ENCODE results near the gene RFX6. TPM values are rescaled to one million over a fixed set of nuclear protein-coding genes. Genes with fewer than 3 reads are reported as not detected.

Gene RFX6
- total and polyA plus RNA-seq, 2 experiments from 2014 or later: not detected

DNA sequence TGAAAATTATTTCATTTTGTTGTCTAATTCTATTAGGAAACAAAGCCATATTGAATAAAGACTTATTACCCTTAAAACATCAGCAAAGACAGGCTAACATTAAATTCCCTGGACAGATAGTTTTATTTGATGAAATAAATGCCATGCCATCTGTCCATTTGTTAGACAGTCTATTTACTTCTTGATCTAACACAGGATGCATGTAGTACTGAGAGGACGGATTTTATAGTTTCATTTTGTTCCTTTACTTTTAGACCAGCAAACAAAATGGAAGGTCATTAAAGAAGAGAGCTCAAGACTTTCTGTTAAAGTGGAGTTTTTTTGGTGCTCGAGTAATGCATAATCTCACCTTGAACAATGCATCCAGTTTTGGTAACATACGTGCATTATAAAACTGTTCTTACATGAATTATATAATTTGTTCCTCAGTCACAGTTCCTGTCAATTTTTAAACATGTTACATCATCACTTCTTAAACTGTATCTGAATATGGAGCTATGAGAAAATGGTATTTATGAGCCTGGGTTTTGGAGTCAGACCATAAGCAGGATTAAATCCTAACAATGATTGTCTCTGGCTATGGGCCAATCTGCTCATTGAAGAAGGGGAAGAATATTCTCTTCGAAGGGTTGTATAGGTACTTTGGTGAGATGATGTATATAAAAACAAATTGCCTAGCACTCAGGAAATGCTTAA is 46.0 kb downstream of the RFX6 start:
- WGBS, 2 experiments (ENCODE audit: low coverage in 1 of 2, low lambda C conversion rate in 2 of 2, missing lambda C conversion rate in 2 of 2): 48 to 66% methylated on average over 4 of the region's 4 CpGs
- H3K9me2 ChIP-seq (ENCODE audit: insufficient read depth): no peaks in the 10 kb centered on the region
- H2AFZ ChIP-seq: no peak overlapping the region
- no peak overlapping the region for H3K4me3 ChIP-seq
- no peak overlapping the region for H3K4me2 ChIP-seq (ENCODE audit: unreplicated experiment)
- H3K79me2 ChIP-seq (ENCODE audit: insufficient read depth): no peaks in the 10 kb centered on the region
- H4K20me1 ChIP-seq (ENCODE audit: insufficient read depth): no peaks in the 10 kb centered on the region
- no peaks in the 10 kb centered on the region for H3K4me1 ChIP-seq (ENCODE audit: insufficient read depth)
- no peaks in the 10 kb centered on the region for H3K36me3 ChIP-seq (ENCODE audit: low read depth)
- no peak for DNase-seq
- no peaks in the 10 kb centered on the region for H3K9me3 ChIP-seq (ENCODE audit: low read depth)
- H3K27ac ChIP-seq: no peak overlapping the region
- H3K27me3 ChIP-seq (replicated peaks; ENCODE audit: insufficient read depth): no peaks in the 10 kb centered on the region; the same call in 1 of the 2 replicates
- no peaks in the 10 kb centered on the region for H3F3A ChIP-seq (ENCODE audit: insufficient read depth)
- TF ChIP-seq EZH2 (IDR thresholded peaks at IDR 0.05; ENCODE audit: insufficient read depth, poor library complexity, severe bottlenecking) (no peak), EZH2phosphoT487 (IDR thresholded peaks at IDR 0.05; ENCODE audit: insufficient read depth, low read depth) (no peak)
- in situ Hi-C loops (cut with MboI): no loop called here
- no peak overlapping the region for H3K9ac ChIP-seq

DNA sequence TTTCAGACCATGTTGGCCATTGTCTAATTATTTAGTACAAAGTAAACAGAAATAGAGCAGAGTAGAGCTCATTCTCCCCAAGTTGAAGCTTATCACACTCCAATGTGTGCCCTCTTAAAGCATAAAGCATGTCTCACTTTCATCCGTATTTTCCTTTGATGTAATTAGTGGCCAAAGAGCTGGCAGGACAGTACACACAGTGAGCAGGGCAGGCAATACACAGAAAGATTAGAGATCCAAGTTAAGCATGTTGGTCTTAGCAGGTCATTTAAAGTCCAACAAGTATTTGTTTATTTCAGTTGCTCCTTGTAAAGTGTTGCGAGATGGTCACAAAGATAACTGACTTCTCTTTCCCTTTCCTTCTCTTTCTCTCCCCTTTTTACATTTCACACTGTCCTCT is 47.2 kb downstream of the RFX6 start:
- no peaks in the 10 kb centered on the region for H3K4me1 ChIP-seq (ENCODE audit: insufficient read depth)
- 47 to 48% methylated on average over 2 of the region's 2 CpGs for WGBS, 2 experiments (ENCODE audit: low coverage in 1 of 2, low lambda C conversion rate in 2 of 2, missing lambda C conversion rate in 2 of 2)
- H3K27me3 ChIP-seq (replicated peaks; ENCODE audit: insufficient read depth): no peaks in the 10 kb centered on the region; the same call in 1 of the 2 replicates
- TF ChIP-seq EZH2 (IDR thresholded peaks at IDR 0.05; ENCODE audit: insufficient read depth, poor library complexity, severe bottlenecking): no peak
- TF ChIP-seq EZH2phosphoT487 (IDR thresholded peaks at IDR 0.05; ENCODE audit: insufficient read depth, low read depth): no peak
- DNase-seq: no peak
- no peaks in the 10 kb centered on the region for H4K20me1 ChIP-seq (ENCODE audit: insufficient read depth)
- no peak overlapping the region for H2AFZ ChIP-seq
- H3K4me3 ChIP-seq: no peak overlapping the region
- H3K9me3 ChIP-seq (ENCODE audit: low read depth): no peaks in the 10 kb centered on the region
- no peaks in the 10 kb centered on the region for H3F3A ChIP-seq (ENCODE audit: insufficient read depth)
- H3K79me2 ChIP-seq (ENCODE audit: insufficient read depth): no peaks in the 10 kb centered on the region
- H3K4me2 ChIP-seq (ENCODE audit: unreplicated experiment): no peak overlapping the region
- no peaks in the 10 kb centered on the region for H3K36me3 ChIP-seq (ENCODE audit: low read depth)
- in situ Hi-C loops (cut with MboI): no loop called here
- no peak overlapping the region for H3K27ac ChIP-seq
- H3K9me2 ChIP-seq (ENCODE audit: insufficient read depth): no peaks in the 10 kb centered on the region
- H3K9ac ChIP-seq: no peak overlapping the region

DNA sequence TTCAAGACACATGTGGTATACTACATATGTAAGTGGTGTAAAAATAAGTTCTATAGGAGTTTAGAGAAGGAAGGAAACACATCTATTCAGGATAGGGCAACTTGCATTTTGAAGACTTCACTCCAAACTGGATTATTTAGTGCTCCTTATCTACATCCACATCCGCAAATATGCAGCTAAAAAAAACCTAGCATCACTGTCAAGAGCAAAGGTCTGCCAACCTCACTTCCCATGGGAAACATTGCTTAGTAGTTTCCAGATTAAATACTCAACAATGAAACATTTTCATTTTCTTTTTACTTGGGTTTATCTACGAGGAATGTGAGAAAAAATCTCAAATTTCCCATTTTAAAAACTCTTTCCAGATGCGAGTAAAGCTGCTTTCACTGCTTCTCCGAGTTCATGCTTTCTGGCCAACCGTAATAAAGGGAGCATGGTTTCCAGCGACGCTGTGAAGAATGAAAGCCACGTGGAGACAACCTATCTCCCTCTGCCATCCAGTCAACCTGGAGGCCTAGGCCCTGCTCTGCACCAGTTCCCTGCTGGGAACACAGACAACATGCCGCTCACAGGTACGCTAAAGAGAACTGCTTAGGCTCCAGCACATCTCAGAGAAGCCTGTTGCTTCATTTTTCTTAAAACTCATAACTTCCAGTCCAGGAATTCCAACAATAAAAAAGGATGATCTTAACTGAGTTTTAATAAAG is 48.2 kb downstream of the RFX6 start:
- TF ChIP-seq EZH2phosphoT487 (IDR thresholded peaks at IDR 0.05; ENCODE audit: insufficient read depth, low read depth) (no peak), EZH2 (IDR thresholded peaks at IDR 0.05; ENCODE audit: insufficient read depth, poor library complexity, severe bottlenecking) (no peak)
- in situ Hi-C loops (cut with MboI): no loop called here
- H3K27me3 ChIP-seq (replicated peaks; ENCODE audit: insufficient read depth): no peaks in the 10 kb centered on the region; the same call in 1 of the 2 replicates

DNA sequence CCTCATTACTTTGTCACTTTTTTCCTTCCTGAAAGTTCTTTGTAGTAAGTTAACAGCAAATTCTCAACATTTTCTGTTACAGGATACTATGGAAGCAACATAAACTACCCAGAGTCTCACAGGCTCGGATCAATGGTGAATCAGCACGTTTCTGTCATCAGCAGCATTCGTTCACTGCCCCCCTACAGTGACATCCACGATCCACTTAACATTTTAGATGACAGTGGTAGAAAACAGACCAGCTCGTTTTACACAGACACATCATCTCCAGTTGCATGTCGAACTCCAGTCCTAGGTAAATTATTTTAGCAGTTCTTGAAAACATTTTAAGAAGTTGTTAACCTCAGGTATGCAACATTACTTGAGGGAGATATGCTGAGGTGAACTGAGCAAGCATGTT is 51.6 kb downstream of the RFX6 start:
- Histone ChIP-seq H3K9me3 (ENCODE audit: low read depth) (no peaks in the 10 kb centered on the region), H3K27ac (no peak overlapping the region), H4K20me1 (ENCODE audit: insufficient read depth) (no peaks in the 10 kb centered on the region), H3K79me2 (ENCODE audit: insufficient read depth) (no peaks in the 10 kb centered on the region), H3K4me3 (no peak overlapping the region), H3K4me1 (ENCODE audit: insufficient read depth) (no peaks in the 10 kb centered on the region), H2AFZ (no peak overlapping the region), H3K4me2 (ENCODE audit: unreplicated experiment) (no peak overlapping the region), H3K36me3 (ENCODE audit: low read depth) (no peaks in the 10 kb centered on the region), H3F3A (ENCODE audit: insufficient read depth) (no peaks in the 10 kb centered on the region), H3K9me2 (ENCODE audit: insufficient read depth) (no peaks in the 10 kb centered on the region), H3K27me3 (replicated peaks; ENCODE audit: insufficient read depth) (no peaks in the 10 kb centered on the region; the same call in 1 of the 2 replicates), H3K9ac (no peak overlapping the region)
- TF ChIP-seq EZH2phosphoT487 (IDR thresholded peaks at IDR 0.05; ENCODE audit: insufficient read depth, low read depth): no peak
- TF ChIP-seq EZH2 (IDR thresholded peaks at IDR 0.05; ENCODE audit: insufficient read depth, poor library complexity, severe bottlenecking): no peak
- 3 to 8% methylated on average over 6 of the region's 6 CpGs for WGBS, 2 experiments (ENCODE audit: low coverage in 1 of 2, low lambda C conversion rate in 2 of 2, missing lambda C conversion rate in 2 of 2)
- in situ Hi-C loops (cut with MboI): no loop called here
- DNase-seq: no peak

More for the DNA sequence above, 48.2 kb downstream of the RFX6 start:
- Histone ChIP-seq H3K27ac (no peak overlapping the region), H3K4me3 (no peak overlapping the region), H3K9me3 (ENCODE audit: low read depth) (no peaks in the 10 kb centered on the region), H3K79me2 (ENCODE audit: insufficient read depth) (no peaks in the 10 kb centered on the region), H3K4me1 (ENCODE audit: insufficient read depth) (no peaks in the 10 kb centered on the region), H3K9me2 (ENCODE audit: insufficient read depth) (no peaks in the 10 kb centered on the region), H3K4me2 (ENCODE audit: unreplicated experiment) (no peak overlapping the region), H3K36me3 (ENCODE audit: low read depth) (no peaks in the 10 kb centered on the region), H3K9ac (no peak overlapping the region), H3F3A (ENCODE audit: insufficient read depth) (no peaks in the 10 kb centered on the region), H2AFZ (no peak overlapping the region), H4K20me1 (ENCODE audit: insufficient read depth) (no peaks in the 10 kb centered on the region)
- no peak for DNase-seq
- WGBS, 2 experiments (ENCODE audit: low coverage in 1 of 2, low lambda C conversion rate in 2 of 2, missing lambda C conversion rate in 2 of 2): 10% methylated on average over 10 of the region's 10 CpGs

All from GM23248 (cell line).